HFFc6 (cell line): Measurements from ENCODE around the gene BRAF. TPM values are rescaled to one million over a fixed set of nuclear protein-coding genes. Genes with fewer than 3 reads are reported as not detected.
A peak's percentile ranks its signal among the peaks of the same experiment; 100 is the strongest.
"Not testable (repeated sequence)": the region's sequence is repeated elsewhere in the genome, so short reads cannot be mapped to it uniquely, and the experiment has no call there.

Experiments used
- DNase-seq: peaks from one replicate; pipeline ENCODE4 v3.0.0-alpha.2; 2018
- H3K27ac Mint-ChIP-seq: 2 replicates; pipeline ENCODE4 v1.8.0; 2020; ENCODE audit warnings: mild to moderate bottlenecking, mixed read lengths
- H3K27me3 Mint-ChIP-seq: 2 replicates; pipeline ENCODE4 v1.8.0; 2021; ENCODE audit warnings: mild to moderate bottlenecking, moderate library complexity, mixed read lengths; ENCODE audit not compliant: insufficient read depth
- H3K36me3 Mint-ChIP-seq: 2 replicates; pipeline ENCODE4 v1.8.0; 2021; ENCODE audit warnings: low read depth, mixed read lengths
- H3K4me1 Mint-ChIP-seq: 2 replicates; pipeline ENCODE4 v1.8.0; 2020; ENCODE audit warnings: low read depth, mixed read lengths
- H3K4me3 Mint-ChIP-seq: 2 replicates; pipeline ENCODE4 v1.8.0; 2020; ENCODE audit warnings: mild to moderate bottlenecking, moderate library complexity, mixed read lengths
- H3K9me3 Mint-ChIP-seq: 2 replicates; pipeline ENCODE4 v1.8.0; 2020; ENCODE audit warnings: mild to moderate bottlenecking, mixed read lengths
- CTCF ChIP-seq: fragments of 200-600 bp; sonication (generic); IDR thresholded peaks from 2 replicates; pipeline ENCODE4 v1.5.0; 2021; ENCODE audit warnings: antibody characterized with exemption, mild to moderate bottlenecking
- total RNA-seq, 6 experiments: library from RNA; stranded (reverse); fragmentation: NEBNext Ultra II Directional; extraction: Animal tissue kit (Norgen Biotek cat#: 25700); gene quantifications; 2 replicates in 1 of 6; 3 replicates in 5 of 6; pipeline ENCODE4 v1.2.3, GENCODE V29; 2021

The BRAF gene
- total RNA-seq, 6 experiments from 2014 or later, result 20.3 to 24.2 (median 22.8) TPM

- no peaks in the 10 kb centered on the region for H3K9me3 Mint-ChIP-seq
- no peak for TF ChIP-seq CTCF
- H3K27ac Mint-ChIP-seq, result no peak overlapping the region
- H3K4me3 Mint-ChIP-seq, result no peak overlapping the region
- H3K36me3 Mint-ChIP-seq, result no peaks in the 10 kb centered on the region
- H3K27me3 Mint-ChIP-seq, result no peaks in the 10 kb centered on the region; the same call in 1 of the 2 replicates
- peaks cover 12% of the 10 kb centered on the region for H3K4me1 Mint-ChIP-seq
- DNase-seq, result no peak
Measured at GRCh38 chr7:140883378-140883777, 41.4 kb downstream of the BRAF start.

DNA sequence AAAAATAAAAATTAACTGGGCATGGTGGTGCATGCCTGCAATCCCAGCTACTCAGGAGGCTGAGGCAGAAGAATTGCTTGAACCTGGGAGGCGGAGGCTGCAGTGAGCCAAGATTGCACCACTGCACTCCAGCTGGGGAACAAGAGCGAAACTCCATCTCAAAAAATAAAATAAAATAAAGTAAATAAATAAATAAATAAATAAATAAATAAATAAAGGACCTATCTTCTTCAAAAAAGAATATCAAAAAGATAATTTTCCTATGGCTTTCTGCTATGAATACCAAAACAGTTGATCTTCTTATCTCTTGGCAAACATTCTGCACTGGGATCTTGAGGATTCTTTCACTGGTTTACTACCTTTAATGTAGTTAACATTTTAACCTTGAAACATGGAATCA, 41.9 kb downstream of the BRAF start:
- not testable (repeated sequence) for H3K9me3 Mint-ChIP-seq, H3K27me3 Mint-ChIP-seq, DNase-seq, H3K4me3 Mint-ChIP-seq, H3K36me3 Mint-ChIP-seq, H3K27ac Mint-ChIP-seq, H3K4me1 Mint-ChIP-seq

DNA sequence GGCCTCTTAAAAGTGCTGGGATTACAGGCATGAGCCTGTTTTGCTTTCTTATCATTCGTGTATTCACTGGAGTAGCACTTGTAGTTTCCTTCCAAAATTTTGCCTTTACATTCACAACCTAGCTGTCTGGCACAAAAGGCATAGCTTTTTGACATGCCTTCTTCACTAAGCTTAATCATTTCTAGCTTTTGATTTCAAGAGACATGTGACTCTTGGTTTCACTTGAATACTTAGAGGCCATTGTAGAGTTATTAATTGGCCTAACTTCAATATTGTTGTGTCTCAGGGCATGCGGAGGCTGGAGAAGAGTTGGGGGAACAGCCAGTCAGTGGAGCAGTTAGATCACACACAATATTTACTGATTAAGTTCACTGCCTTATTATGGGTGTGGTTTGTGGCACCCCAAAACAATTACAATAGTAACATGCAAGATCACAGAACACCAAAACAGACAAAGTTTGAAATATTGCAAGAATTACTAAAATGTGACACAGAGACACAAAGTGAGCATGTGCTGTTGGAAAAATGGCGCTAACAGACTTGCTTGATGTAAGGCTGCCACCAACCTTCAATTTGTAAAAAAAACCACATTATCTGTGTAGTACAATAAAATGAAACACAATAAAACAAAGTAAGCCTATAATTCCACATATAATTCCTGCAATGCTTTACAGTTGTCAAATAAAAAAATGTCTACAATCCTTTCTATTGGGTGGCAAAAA, 43.1 kb downstream of the BRAF start:
- Mint-ChIP-seq H3K9me3 (no peaks in the 10 kb centered on the region), H3K36me3 (no peaks in the 10 kb centered on the region), H3K27me3 (no peaks in the 10 kb centered on the region; the same call in 1 of the 2 replicates), H3K4me1 (peaks cover 18% of the 10 kb centered on the region), H3K27ac (no peak overlapping the region), H3K4me3 (no peak overlapping the region)
- TF ChIP-seq CTCF, result no peak
- DNase-seq, result no peak

DNA sequence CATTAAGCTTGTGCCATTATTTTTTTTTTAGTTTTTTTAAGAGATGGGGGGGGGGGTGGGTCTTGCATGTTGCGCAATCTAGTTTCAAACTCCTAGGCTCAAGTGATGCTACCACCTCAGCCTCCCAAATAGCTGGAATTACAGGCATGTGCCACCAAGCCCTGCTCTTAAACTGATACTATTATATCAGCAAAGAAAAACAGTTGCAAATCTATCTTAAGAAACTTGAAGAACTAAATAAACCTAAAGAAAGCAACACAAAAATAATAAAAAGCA, 47.5 kb downstream of the BRAF start:
- DNase-seq, result no peak
- H3K4me3 Mint-ChIP-seq, result no peak overlapping the region
- H3K36me3 Mint-ChIP-seq, result peaks cover 13% of the 10 kb centered on the region
- H3K9me3 Mint-ChIP-seq, result no peaks in the 10 kb centered on the region
- TF ChIP-seq CTCF, result no peak
- H3K27ac Mint-ChIP-seq, result no peak overlapping the region
- H3K27me3 Mint-ChIP-seq, result no peaks in the 10 kb centered on the region
- H3K4me1 Mint-ChIP-seq, result peaks cover 32% of the 10 kb centered on the region

DNA sequence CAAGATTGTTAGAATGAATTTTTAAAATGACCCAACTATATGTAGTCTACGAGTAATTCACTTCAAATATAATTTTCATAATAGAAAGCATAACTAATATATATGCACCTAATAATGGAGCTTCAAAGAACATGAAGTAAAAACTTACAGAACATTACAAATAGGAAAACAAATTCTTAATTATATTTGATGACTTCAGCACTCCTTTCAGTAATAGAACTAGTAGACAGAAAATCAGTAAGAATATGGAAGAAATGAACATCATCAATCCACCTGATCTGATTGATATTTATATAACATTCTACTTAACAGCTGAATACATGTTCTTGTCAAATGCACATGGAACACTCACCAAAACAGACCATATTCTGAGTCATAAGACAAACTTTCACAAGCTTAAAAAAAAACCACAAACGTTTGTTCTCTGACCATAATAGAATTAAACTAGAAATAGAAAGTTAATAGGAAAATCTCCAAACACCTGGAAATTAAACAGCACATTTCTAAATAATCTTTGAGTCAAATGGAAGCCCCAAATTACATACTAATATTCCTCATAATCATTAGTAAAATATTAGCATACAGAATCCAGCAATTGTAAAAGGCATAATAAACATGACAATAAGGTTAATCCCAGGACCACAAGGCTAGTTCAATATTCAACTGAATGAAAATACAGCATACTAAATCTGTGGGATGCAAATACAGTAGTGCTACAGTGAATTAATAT, 48.0 kb downstream of the BRAF start:
- no peak for TF ChIP-seq CTCF
- peaks cover 32% of the 10 kb centered on the region for H3K4me1 Mint-ChIP-seq
- DNase-seq, result peak; percentile 24
- H3K9me3 Mint-ChIP-seq, result no peaks in the 10 kb centered on the region
- no peak overlapping the region for H3K27ac Mint-ChIP-seq
- H3K4me3 Mint-ChIP-seq, result no peak overlapping the region
- no peaks in the 10 kb centered on the region for H3K27me3 Mint-ChIP-seq
- H3K36me3 Mint-ChIP-seq, result peaks cover 13% of the 10 kb centered on the region

DNA sequence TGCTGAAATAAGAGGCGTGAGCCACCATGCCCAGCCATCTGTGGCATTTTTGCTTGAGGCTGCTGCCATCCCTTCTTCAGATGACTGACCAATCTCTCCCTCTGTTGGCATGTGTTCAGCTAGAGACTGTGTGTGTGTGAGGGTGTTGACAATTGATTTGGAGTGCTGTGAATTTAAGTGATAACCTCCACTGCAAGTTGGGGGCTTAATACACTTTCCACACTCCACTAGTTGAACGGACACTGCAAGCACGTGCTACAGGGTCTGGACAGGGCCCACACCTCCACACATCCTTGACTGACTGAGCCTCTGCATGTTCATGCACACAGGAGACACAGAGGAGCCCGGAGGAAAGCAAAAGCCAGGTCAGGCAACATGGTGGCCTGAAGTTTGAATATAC, 51.3 kb downstream of the BRAF start:
- no peak for TF ChIP-seq CTCF
- Mint-ChIP-seq H3K9me3 (no peaks in the 10 kb centered on the region), H3K27ac (no peak overlapping the region; the same call in 1 of the 2 replicates), H3K4me3 (no peak overlapping the region; the same call in 1 of the 2 replicates), H3K4me1 (peaks cover 34% of the 10 kb centered on the region), H3K36me3 (peaks cover 13% of the 10 kb centered on the region), H3K27me3 (no peaks in the 10 kb centered on the region)
- DNase-seq, result no peak
